Left lung (tissue), 10 donors: Measurements from ENCODE around the gene PPP1R12B. TPM values are rescaled to one million over a fixed set of nuclear protein-coding genes. Genes with fewer than 3 reads are reported as not detected.
"Not testable (repeated sequence)": the region's sequence is repeated elsewhere in the genome, so short reads cannot be mapped to it uniquely, and the experiment has no call there.

ENCODE experiments used
- ATAC-seq: fragments of 200-7000 bp; cut with Tn5 transposase; one replicate; pipeline ENCODE4 v1.9.1; 2020; ENCODE audit warnings: moderate library complexity
- DNase-seq, 4 donors: peaks; one replicate each; pipeline ENCODE4 v3.0.0-alpha.2; 2013 to 2020
- H3K27ac ChIP-seq, 2 donors: fragments of 200-600 bp; sonication (generic) in 1 of 2; one replicate each; pipeline versions ENCODE4 v1.5.0 to v1.8.0; 2020 to 2021
- H3K27me3 ChIP-seq, 2 donors: fragments of 200-600 bp; sonication (generic) in 1 of 2; one replicate each; pipeline versions ENCODE4 v1.5.0 to v1.8.0; 2020 to 2021
- H3K36me3 ChIP-seq, 2 donors: fragments of 200-600 bp; sonication (generic) in 1 of 2; one replicate each; pipeline versions ENCODE4 v1.5.0 to v1.8.0; 2020 to 2021
- H3K4me1 ChIP-seq, 2 donors: fragments of 200-600 bp; one replicate each; pipeline ENCODE4 v1.8.0; 2021
- H3K4me3 ChIP-seq, 2 donors: fragments of 200-600 bp; sonication (generic) in 1 of 2; one replicate each; pipeline versions ENCODE4 v1.5.0 to v1.8.0; 2020 to 2021; ENCODE audit warnings: mild to moderate bottlenecking in 1 of 2
- H3K9me3 ChIP-seq, 2 donors: fragments of 200-600 bp; sonication (generic) in 1 of 2; one replicate each; pipeline versions ENCODE4 v1.5.0 to v1.8.0; 2020 to 2021
- CTCF ChIP-seq, 2 donors: fragments of 200-600 bp; sonication (generic) in 1 of 2; IDR thresholded peaks; one replicate each; pipeline versions ENCODE4 v1.5.0 to v1.8.0; 2021; ENCODE audit warnings: antibody characterized with exemption in 2 of 2
- intact Hi-C, 2 donors: fragments of 100-400 bp; cut with DNase I; formaldehyde crosslinking; loops; one replicate each; pipeline versions ENCODE4 v1.11.2 to v1.14.2; 2022
- polyA plus RNA-seq, 6 donors: library from polyadenylated mRNA; unstranded; fragments of 120-200 nt; gene quantifications; one replicate each; pipeline ENCODE4 v1.2.1, GENCODE V29; 2013; ENCODE audit not compliant: insufficient read length in 6 of 6
- total RNA-seq, 2 donors: library from RNA; stranded (reverse); fragmentation: NEBNext Ultra II Directional; extraction: Animal tissue kit (Norgen Biotek cat#: 25700); gene quantifications; one replicate each; pipeline ENCODE4 v1.2.1, GENCODE V29; 2021
- donor health status: DM: no; HTN: yes; CAD: no.
- donor health status: DM: no; HTN: no; CAD: no.

PPP1R12B gene
- total and polyA plus RNA-seq, 8 donors, result 25.8 to 45.9 (median 30.8) TPM

GRCh38 chr1:202395831-202396230 is 47.3 kb downstream of the PPP1R12B start:
- ATAC-seq, result peak; percentile 25
- intact Hi-C loops, result not testable (repeated sequence)

GRCh38 chr1:202397256-202397655 is 48.8 kb downstream of the PPP1R12B start:
- no peak for ATAC-seq

More at GRCh38 chr1:202395831-202396230, 47.3 kb downstream of the PPP1R12B start:
- DNase-seq, H3K36me3 ChIP-seq, H3K4me3 ChIP-seq, H3K9me3 ChIP-seq, H3K4me1 ChIP-seq, H3K27ac ChIP-seq, H3K27me3 ChIP-seq: not testable (repeated sequence)

GRCh38 chr1:202398439-202398838 is 49.9 kb downstream of the PPP1R12B start:
- H3K4me3 ChIP-seq, DNase-seq, ATAC-seq, intact Hi-C loops, H3K36me3 ChIP-seq, H3K9me3 ChIP-seq, H3K27ac ChIP-seq, H3K4me1 ChIP-seq, H3K27me3 ChIP-seq: not testable (repeated sequence)

More at GRCh38 chr1:202397256-202397655, 48.8 kb downstream of the PPP1R12B start:
- DNase-seq, result no peak
- H3K36me3 ChIP-seq, result no peaks in the 10 kb centered on the region
- H3K27me3 ChIP-seq, result no peaks in the 10 kb centered on the region
- H3K27ac ChIP-seq, result no peak overlapping the region
- no peaks in the 10 kb centered on the region for H3K4me1 ChIP-seq
- no peaks in the 10 kb centered on the region for H3K9me3 ChIP-seq
- intact Hi-C loops, result no loop called here
- no peak for TF ChIP-seq CTCF (IDR thresholded peaks at IDR 0.05)
- H3K4me3 ChIP-seq, result no peak overlapping the region

GRCh38 chr1:202401771-202402170 is 53.3 kb downstream of the PPP1R12B start:
- intact Hi-C loops, H3K27ac ChIP-seq, H3K4me1 ChIP-seq, H3K4me3 ChIP-seq, H3K27me3 ChIP-seq, H3K9me3 ChIP-seq, DNase-seq, H3K36me3 ChIP-seq: not testable (repeated sequence)
- peak; percentile 63 for ATAC-seq

- intact Hi-C loops, result not testable (repeated sequence)
Observed at GRCh38 chr1:202403381-202403780, 54.9 kb downstream of the PPP1R12B start.

GRCh38 chr1:202405928-202406327 is 57.4 kb downstream of the PPP1R12B start:
- Histone ChIP-seq H3K27me3 (no peaks in the 10 kb centered on the region), H3K9me3 (no peaks in the 10 kb centered on the region), H3K36me3 (no peaks in the 10 kb centered on the region), H3K4me1 (no peaks in the 10 kb centered on the region), H3K27ac (no peak overlapping the region), H3K4me3 (no peak overlapping the region)
- ATAC-seq (no peak), DNase-seq (no peak)
- intact Hi-C loops, result no loop called here
- no peak for TF ChIP-seq CTCF (IDR thresholded peaks at IDR 0.05)

More at GRCh38 chr1:202403381-202403780, 54.9 kb downstream of the PPP1R12B start:
- DNase-seq, H3K4me1 ChIP-seq, H3K4me3 ChIP-seq, ATAC-seq, H3K27me3 ChIP-seq, H3K27ac ChIP-seq, H3K9me3 ChIP-seq, H3K36me3 ChIP-seq: not testable (repeated sequence)

- H3K27me3 ChIP-seq, H3K4me1 ChIP-seq, H3K9me3 ChIP-seq, intact Hi-C loops, DNase-seq, H3K27ac ChIP-seq, H3K4me3 ChIP-seq, ATAC-seq, H3K36me3 ChIP-seq: not testable (repeated sequence)
Observed at GRCh38 chr1:202406896-202407295, 58.4 kb downstream of the PPP1R12B start.

GRCh38 chr1:202407378-202407777 is 58.9 kb downstream of the PPP1R12B start:
- H3K36me3 ChIP-seq, H3K27ac ChIP-seq: not testable (repeated sequence)

GRCh38 chr1:202410251-202410650 is 61.8 kb downstream of the PPP1R12B start:
- H3K9me3 ChIP-seq, H3K27ac ChIP-seq, H3K4me1 ChIP-seq, H3K36me3 ChIP-seq, H3K4me3 ChIP-seq, intact Hi-C loops, ATAC-seq, DNase-seq, H3K27me3 ChIP-seq: not testable (repeated sequence)

More at GRCh38 chr1:202407378-202407777, 58.9 kb downstream of the PPP1R12B start:
- intact Hi-C loops, H3K4me1 ChIP-seq, H3K27me3 ChIP-seq, H3K4me3 ChIP-seq, ATAC-seq, H3K9me3 ChIP-seq, DNase-seq: not testable (repeated sequence)

- DNase-seq, H3K27ac ChIP-seq, intact Hi-C loops, H3K4me1 ChIP-seq, H3K27me3 ChIP-seq, H3K4me3 ChIP-seq, H3K9me3 ChIP-seq, H3K36me3 ChIP-seq: not testable (repeated sequence)
- peak; percentile 20 for ATAC-seq
Observed at GRCh38 chr1:202410854-202411357, 62.4 kb downstream of the PPP1R12B start.
